ENCODE data around the gene RPP40.

- TF ChIP-seq CTCF (IDR thresholded peaks at IDR 0.05 in 4 of 5, conservative IDR thresholded peaks at IDR 0.05 in 1 of 5) (no peak), POLR2A (IDR thresholded peaks at IDR 0.05) (no peak)
Observed at GRCh38 chr6:4979426-4979825, 24.4 kb downstream of the RPP40 start.

Measured in gastrocnemius medialis (tissue), 4 donors.